Uterus (tissue), 4 donors: Measurements from ENCODE around the gene ANO6. TPM values are rescaled to one million over a fixed set of nuclear protein-coding genes. Genes with fewer than 3 reads are reported as not detected.

ENCODE experiments used
- DNase-seq, 2 donors: peaks; one replicate each; pipeline ENCODE4 v3.0.0-alpha.2; 2019 to 2020
- H3K27ac ChIP-seq, 2 donors: fragments of 200-600 bp; sonication (generic); 1 replicate in 1 of 2; 2 replicates in 1 of 2; pipeline ENCODE4 v1.5.1; 2016 to 2018
- H3K27me3 ChIP-seq, 2 donors: fragments of 200-600 bp; sonication (generic); one replicate each; pipeline ENCODE4 v1.5.1; 2018 to 2019; ENCODE audit warnings: control low read depth in 1 of 2
- H3K36me3 ChIP-seq, 2 donors: fragments of 200-600 bp; sonication (generic); one replicate each; pipeline ENCODE4 v1.5.1; 2019; ENCODE audit warnings: control low read depth in 1 of 2
- H3K4me1 ChIP-seq, 2 donors: fragments of 200-600 bp; sonication (generic); one replicate each; pipeline ENCODE4 v1.5.1; 2018 to 2019; ENCODE audit warnings: control low read depth in 1 of 2
- H3K4me3 ChIP-seq, 2 donors: fragments of 200-600 bp; sonication (generic); 1 replicate in 1 of 2; 2 replicates in 1 of 2; pipeline ENCODE4 v1.5.1; 2018 to 2019; ENCODE audit warnings: mild to moderate bottlenecking in 1 of 2
- H3K9me3 ChIP-seq, 2 donors: fragments of 200-600 bp; sonication (generic); one replicate each; pipeline ENCODE4 v1.5.1; 2019; ENCODE audit warnings: control low read depth in 1 of 2
- POLR2A ChIP-seq, 2 donors: fragments of 450-650 bp; IDR thresholded peaks; one replicate each; pipeline ENCODE4 v1.6.1; 2016; ENCODE audit warnings: antibody characterized with exemption in 2 of 2, mild to moderate bottlenecking in 1 of 2, moderate library complexity in 1 of 2
- intact Hi-C: fragments of 100-400 bp; cut with DNase I; formaldehyde crosslinking; loops from one replicate; pipeline ENCODE4 v1.15.1; 2023; ENCODE audit warnings: low total_unique reads
- total RNA-seq, 4 donors: library from RNA; depleted of rRNA in 3 of 4; stranded (reverse); fragments of >200 nt in 3 of 4; gene quantifications; one replicate each; pipeline versions ENCODE4 v1.1.0 to v1.2.4, GENCODE V29; 2014 to 2023
- TF ChIP-seq, protein P1 (sequence below), 4 experiments: fragments of 200-600 bp in 2 of 4; fragments of 450-650 bp in 2 of 4; sonication (generic) in 2 of 4; IDR thresholded peaks; one replicate each; pipeline ENCODE4 v1.5.1; 2016 to 2019; ENCODE audit warnings: antibody characterized with exemption in 4 of 4, mild to moderate bottlenecking in 2 of 4, moderate library complexity in 1 of 4
- donor health status: DM: yes; HTN: yes; CAD: no.

ANO6 gene
- total RNA-seq, 4 donors from 2014 or later = 53.8 to 125 (median 75.9) TPM

DNA sequence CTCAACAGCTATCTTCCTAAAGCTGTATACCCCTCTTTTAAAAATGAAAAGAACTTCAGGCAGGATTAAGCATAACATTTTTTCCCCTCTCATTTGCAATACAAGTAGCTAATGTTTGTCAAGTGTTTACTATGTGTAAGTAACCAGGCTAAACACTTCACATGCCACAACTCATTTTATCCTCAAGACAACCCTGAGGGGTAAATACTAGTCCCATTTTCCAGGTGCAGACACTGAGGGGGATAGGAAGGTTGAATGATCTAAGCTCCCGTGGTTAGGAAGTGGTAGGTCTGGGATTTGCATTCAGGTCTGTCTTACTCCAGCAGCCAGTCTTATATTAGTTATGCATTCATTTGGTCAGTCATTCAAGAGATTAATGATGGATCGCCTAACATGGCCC lies 70.7 kb downstream of the ANO6 start:
- Histone ChIP-seq H3K27me3 (no peaks in the 10 kb centered on the region), H3K4me3 (no peak overlapping the region), H3K4me1 (no peaks in the 10 kb centered on the region), H3K27ac (no peak overlapping the region), H3K9me3 (no peaks in the 10 kb centered on the region), H3K36me3 (no peaks in the 10 kb centered on the region)
- TF ChIP-seq, protein P1, sequence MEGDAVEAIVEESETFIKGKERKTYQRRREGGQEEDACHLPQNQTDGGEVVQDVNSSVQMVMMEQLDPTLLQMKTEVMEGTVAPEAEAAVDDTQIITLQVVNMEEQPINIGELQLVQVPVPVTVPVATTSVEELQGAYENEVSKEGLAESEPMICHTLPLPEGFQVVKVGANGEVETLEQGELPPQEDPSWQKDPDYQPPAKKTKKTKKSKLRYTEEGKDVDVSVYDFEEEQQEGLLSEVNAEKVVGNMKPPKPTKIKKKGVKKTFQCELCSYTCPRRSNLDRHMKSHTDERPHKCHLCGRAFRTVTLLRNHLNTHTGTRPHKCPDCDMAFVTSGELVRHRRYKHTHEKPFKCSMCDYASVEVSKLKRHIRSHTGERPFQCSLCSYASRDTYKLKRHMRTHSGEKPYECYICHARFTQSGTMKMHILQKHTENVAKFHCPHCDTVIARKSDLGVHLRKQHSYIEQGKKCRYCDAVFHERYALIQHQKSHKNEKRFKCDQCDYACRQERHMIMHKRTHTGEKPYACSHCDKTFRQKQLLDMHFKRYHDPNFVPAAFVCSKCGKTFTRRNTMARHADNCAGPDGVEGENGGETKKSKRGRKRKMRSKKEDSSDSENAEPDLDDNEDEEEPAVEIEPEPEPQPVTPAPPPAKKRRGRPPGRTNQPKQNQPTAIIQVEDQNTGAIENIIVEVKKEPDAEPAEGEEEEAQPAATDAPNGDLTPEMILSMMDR (IDR thresholded peaks at IDR 0.05) = no peak
- TF ChIP-seq POLR2A (IDR thresholded peaks at IDR 0.05) = no peak
- no peak for DNase-seq
- intact Hi-C loops = no loop called here

DNA sequence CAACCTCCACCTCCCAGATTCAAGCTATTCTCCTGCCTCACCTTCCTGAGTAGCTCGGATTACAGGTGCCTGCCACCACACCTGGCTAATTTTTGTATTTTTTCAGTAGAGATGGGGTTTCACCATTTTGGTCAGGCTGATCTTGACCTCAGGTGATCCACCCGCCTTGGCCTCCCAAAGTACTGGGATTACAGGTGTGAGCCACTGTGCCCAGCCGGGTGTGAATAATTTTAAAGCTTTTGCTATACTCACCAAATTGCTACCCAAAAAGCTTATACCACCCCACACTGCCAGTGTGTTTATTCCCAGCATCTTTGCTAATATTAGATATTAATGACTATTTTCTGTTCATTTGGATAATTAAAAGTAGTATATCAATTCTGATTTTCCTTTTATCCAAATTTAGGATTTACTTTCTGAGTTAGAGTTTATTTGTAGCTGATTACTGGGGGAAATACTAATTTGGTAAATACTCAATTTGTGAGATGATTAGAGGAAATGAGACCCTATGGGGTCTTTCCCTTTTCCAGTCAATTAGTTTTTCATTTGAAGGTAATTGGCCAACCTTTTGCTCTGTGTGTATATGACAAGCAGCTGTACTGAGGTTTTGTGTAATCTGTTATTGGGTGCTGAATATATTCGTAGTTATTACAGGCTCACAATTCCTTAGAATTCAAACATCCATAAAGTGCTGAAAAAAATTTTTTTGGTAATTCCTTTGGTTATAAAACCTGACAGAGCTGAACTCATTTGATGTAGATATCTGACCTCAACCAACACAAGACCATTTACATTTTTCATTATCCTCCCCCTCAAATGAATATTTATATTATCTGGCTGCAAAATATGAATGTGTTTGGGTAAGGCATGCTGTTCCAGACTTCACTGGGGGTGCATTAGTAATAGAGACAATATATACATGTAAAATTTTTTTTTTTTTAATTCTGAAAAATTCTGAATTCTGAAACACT lies 73.6 kb downstream of the ANO6 start:
- intact Hi-C loops = no loop called here
- no peak for DNase-seq
- no peaks in the 10 kb centered on the region for H3K4me1 ChIP-seq
- H3K27me3 ChIP-seq = no peaks in the 10 kb centered on the region
- no peak overlapping the region for H3K27ac ChIP-seq
- no peaks in the 10 kb centered on the region for H3K36me3 ChIP-seq
- H3K4me3 ChIP-seq = no peak overlapping the region
- no peak for TF ChIP-seq POLR2A (IDR thresholded peaks at IDR 0.05)
- TF ChIP-seq, protein P1 (IDR thresholded peaks at IDR 0.05) = no peak
- no peaks in the 10 kb centered on the region for H3K9me3 ChIP-seq

DNA sequence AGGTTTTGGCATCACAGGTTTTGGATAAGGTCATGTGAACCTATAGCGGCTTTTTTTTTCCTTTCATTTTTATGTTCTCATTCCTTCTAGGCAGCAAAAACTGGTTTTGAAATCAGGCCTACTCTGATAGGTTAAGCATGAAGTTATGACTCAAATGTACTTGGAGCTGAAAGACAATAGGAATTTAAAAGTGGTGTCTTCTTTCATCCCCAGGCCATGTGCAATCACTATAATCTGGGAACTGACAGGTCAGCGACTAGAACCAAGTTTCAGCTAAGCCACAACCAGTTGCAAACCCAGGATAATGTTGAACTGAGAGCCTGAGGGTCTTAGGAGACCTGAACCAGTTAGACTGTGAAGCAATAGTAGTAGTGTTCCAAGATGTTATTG lies 74.3 kb downstream of the ANO6 start:
- Histone ChIP-seq H3K27ac (no peak overlapping the region), H3K36me3 (no peaks in the 10 kb centered on the region), H3K9me3 (no peaks in the 10 kb centered on the region), H3K4me3 (no peak overlapping the region), H3K4me1 (no peaks in the 10 kb centered on the region), H3K27me3 (no peaks in the 10 kb centered on the region)
- intact Hi-C loops = no loop called here
- TF ChIP-seq, protein P1 (IDR thresholded peaks at IDR 0.05) = no peak
- TF ChIP-seq POLR2A (IDR thresholded peaks at IDR 0.05) = no peak
- no peak for DNase-seq

- intact Hi-C loops = no loop called here
- H3K4me3 ChIP-seq = no peak overlapping the region
- no peaks in the 10 kb centered on the region for H3K9me3 ChIP-seq
- H3K27ac ChIP-seq = peak overlapping the region; percentile 59 to 83
- no peak for DNase-seq
- H3K36me3 ChIP-seq = no peaks in the 10 kb centered on the region
- H3K27me3 ChIP-seq = no peaks in the 10 kb centered on the region
- H3K4me1 ChIP-seq = no peaks in the 10 kb centered on the region
- TF ChIP-seq POLR2A (IDR thresholded peaks at IDR 0.05) = no peak
- TF ChIP-seq, protein P1 (IDR thresholded peaks at IDR 0.05) = no peak
Measured at GRCh38 chr12:45291518-45291917, 75.6 kb downstream of the ANO6 start.

DNA sequence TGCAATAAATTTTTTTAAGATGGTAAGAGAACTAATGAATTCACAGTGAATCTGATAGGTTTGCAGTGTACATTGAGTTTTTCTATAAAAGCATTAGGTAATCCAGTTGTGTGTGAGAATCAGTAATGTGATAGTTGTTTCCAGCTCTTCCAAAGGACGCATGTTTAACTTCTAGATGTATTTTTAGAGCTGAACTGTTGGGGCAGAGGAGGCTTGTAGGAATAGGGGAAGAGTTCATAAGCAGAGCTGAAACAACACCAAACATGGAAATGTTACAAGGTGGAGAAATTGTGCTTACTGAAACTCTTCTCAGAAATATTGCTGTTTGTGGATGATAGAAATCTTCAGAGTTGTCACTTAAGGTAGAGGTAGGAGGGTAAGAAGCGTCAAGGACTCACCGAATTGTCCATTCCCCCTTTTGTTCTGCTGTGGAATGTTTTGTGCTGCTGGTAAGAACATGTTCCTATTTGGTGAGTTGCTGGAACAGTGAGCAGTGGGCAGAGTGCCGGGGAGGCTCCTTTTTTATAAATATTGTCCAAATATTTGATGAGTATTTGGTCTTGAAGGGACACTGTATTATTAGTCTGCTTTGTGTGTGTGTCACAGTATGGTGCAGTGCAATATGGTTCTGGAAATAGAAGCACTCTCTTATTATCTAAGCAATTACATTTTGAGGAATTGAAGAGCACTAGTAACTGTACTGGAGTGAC lies 76.7 kb downstream of the ANO6 start:
- H3K4me3 ChIP-seq = no peak overlapping the region
- TF ChIP-seq, protein P1 (IDR thresholded peaks at IDR 0.05) = no peak
- TF ChIP-seq POLR2A (IDR thresholded peaks at IDR 0.05) = no peak
- no peaks in the 10 kb centered on the region for H3K27me3 ChIP-seq
- H3K27ac ChIP-seq = peak overlapping the region; percentile 59 to 83
- peak; percentile 28 to 47 for DNase-seq
- no peaks in the 10 kb centered on the region for H3K36me3 ChIP-seq
- H3K9me3 ChIP-seq = no peaks in the 10 kb centered on the region
- no peaks in the 10 kb centered on the region for H3K4me1 ChIP-seq
- intact Hi-C loops = no loop called here
